Measurements from ENCODE around the gene TCF7L1. TPM values are rescaled to one million over a fixed set of nuclear protein-coding genes. Genes with fewer than 3 reads are reported as not detected.

TCF7L1 gene
- total RNA-seq, 4 donors from 2014 or later: 2.7 to 10.3 (median 8.2) TPM

- TF ChIP-seq CTCF (IDR thresholded peaks at IDR 0.05; ENCODE audit: low read depth): no peak
Observed at GRCh38 chr2:85096616-85097015, 36.6 kb upstream of the TCF7L1 start.

- no peak for TF ChIP-seq CTCF (IDR thresholded peaks at IDR 0.05; ENCODE audit: low read depth)
Observed at GRCh38 chr2:85104228-85104627, 29.0 kb upstream of the TCF7L1 start.

- no peak for TF ChIP-seq CTCF (IDR thresholded peaks at IDR 0.05; ENCODE audit: low read depth)
Observed at GRCh38 chr2:85106489-85107180, 26.6 kb upstream of the TCF7L1 start.

GRCh38 chr2:85110991-85111560, 22.1 kb upstream of the TCF7L1 start:
- TF ChIP-seq CTCF (IDR thresholded peaks at IDR 0.05; ENCODE audit: low read depth): no peak

- TF ChIP-seq CTCF (IDR thresholded peaks at IDR 0.05; ENCODE audit: low read depth): no peak
Observed at GRCh38 chr2:85111819-85112281, 21.3 kb upstream of the TCF7L1 start.

GRCh38 chr2:85112906-85113625, 20.1 kb upstream of the TCF7L1 start:
- TF ChIP-seq CTCF (IDR thresholded peaks at IDR 0.05; ENCODE audit: low read depth): no peak

Data from subcutaneous adipose tissue (tissue), 4 donors.